Measurements from ENCODE around the gene TCF4.

Gene TCF4

DNA sequence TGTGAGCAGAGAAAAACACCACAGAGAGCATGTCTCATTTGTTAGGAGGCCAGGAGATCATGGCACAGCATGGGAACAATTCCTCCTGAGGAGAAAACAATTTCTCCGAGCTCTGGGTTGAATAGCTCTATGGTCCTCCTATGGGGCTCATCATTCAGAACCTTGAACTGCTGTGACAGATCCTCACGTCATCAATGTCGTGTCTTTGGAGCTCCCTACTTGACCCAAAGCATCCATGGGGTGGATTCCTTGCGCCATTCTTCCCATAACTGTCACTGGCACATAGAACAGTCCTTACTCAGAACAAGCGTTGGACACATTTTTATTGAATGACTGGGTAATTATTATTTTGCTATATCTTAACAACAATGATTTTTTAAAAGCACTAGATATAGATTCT, 15.8 kb upstream of the TCF4 start:
- Histone ChIP-seq H3K4me3 (no peak overlapping the region), H3K27ac (no peak overlapping the region)
- DNase-seq (ENCODE audit: low spot score), result no peak
- TF ChIP-seq, protein P1, sequence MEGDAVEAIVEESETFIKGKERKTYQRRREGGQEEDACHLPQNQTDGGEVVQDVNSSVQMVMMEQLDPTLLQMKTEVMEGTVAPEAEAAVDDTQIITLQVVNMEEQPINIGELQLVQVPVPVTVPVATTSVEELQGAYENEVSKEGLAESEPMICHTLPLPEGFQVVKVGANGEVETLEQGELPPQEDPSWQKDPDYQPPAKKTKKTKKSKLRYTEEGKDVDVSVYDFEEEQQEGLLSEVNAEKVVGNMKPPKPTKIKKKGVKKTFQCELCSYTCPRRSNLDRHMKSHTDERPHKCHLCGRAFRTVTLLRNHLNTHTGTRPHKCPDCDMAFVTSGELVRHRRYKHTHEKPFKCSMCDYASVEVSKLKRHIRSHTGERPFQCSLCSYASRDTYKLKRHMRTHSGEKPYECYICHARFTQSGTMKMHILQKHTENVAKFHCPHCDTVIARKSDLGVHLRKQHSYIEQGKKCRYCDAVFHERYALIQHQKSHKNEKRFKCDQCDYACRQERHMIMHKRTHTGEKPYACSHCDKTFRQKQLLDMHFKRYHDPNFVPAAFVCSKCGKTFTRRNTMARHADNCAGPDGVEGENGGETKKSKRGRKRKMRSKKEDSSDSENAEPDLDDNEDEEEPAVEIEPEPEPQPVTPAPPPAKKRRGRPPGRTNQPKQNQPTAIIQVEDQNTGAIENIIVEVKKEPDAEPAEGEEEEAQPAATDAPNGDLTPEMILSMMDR (IDR thresholded peaks at IDR 0.05), result no peak

- H3K4me3 ChIP-seq, result no peak overlapping the region
- no peak for DNase-seq (ENCODE audit: low spot score)
- TF ChIP-seq, protein P1 (IDR thresholded peaks at IDR 0.05), result no peak
- H3K27ac ChIP-seq, result no peak overlapping the region
These were observed 5.9 kb upstream of the TCF4 start for GRCh38 chr18:55593888-55594287.

- no peak overlapping the region for H3K27ac ChIP-seq
- no peak overlapping the region for H3K4me3 ChIP-seq
- TF ChIP-seq, protein P1 (IDR thresholded peaks at IDR 0.05), result no peak
- no peak for DNase-seq (ENCODE audit: low spot score)
These were observed 4.6 kb upstream of the TCF4 start for GRCh38 chr18:55592572-55592971.

GRCh38 chr18:55592106-55592505, 4.1 kb upstream of the TCF4 start:
- no peak overlapping the region for H3K27ac ChIP-seq
- H3K4me3 ChIP-seq, result no peak overlapping the region
- no peak for DNase-seq (ENCODE audit: low spot score)
- TF ChIP-seq, protein P1 (IDR thresholded peaks at IDR 0.05), result no peak

- TF ChIP-seq, protein P1 (IDR thresholded peaks at IDR 0.05), result no peak
- DNase-seq (ENCODE audit: low spot score), result peak; percentile 98
- H3K27ac ChIP-seq, result peak overlapping the region; percentile 70 to 97
- peak overlapping the region; percentile 89 for H3K4me3 ChIP-seq
These were observed 1.8 kb upstream of the TCF4 start for GRCh38 chr18:55589625-55590291.

GRCh38 chr18:55588870-55589595, 1.0 kb upstream of the TCF4 start:
- Histone ChIP-seq H3K4me3 (peak overlapping the region; percentile 89), H3K27ac (peak overlapping the region; percentile 70 to 97)
- TF ChIP-seq, protein P1 (IDR thresholded peaks at IDR 0.05), result no peak
- no peak for DNase-seq (ENCODE audit: low spot score)

Data from coronary artery (tissue), 2 donors.